GM20000 (cell line): ENCODE measurements around the gene TMEM171.

Experiments
- DNase-seq: peaks from one replicate; pipeline ENCODE4 v3.0.0; 2012; ENCODE audit warnings: low spot score
- TF ChIP-seq, protein P1 (sequence below): IDR thresholded peaks from 2 replicates; pipeline ENCODE4 v1.5.1; 2012; ENCODE audit warnings: mild to moderate bottlenecking, control low read depth; ENCODE audit errors: extremely low read depth, missing control alignments

TMEM171 gene

DNA sequence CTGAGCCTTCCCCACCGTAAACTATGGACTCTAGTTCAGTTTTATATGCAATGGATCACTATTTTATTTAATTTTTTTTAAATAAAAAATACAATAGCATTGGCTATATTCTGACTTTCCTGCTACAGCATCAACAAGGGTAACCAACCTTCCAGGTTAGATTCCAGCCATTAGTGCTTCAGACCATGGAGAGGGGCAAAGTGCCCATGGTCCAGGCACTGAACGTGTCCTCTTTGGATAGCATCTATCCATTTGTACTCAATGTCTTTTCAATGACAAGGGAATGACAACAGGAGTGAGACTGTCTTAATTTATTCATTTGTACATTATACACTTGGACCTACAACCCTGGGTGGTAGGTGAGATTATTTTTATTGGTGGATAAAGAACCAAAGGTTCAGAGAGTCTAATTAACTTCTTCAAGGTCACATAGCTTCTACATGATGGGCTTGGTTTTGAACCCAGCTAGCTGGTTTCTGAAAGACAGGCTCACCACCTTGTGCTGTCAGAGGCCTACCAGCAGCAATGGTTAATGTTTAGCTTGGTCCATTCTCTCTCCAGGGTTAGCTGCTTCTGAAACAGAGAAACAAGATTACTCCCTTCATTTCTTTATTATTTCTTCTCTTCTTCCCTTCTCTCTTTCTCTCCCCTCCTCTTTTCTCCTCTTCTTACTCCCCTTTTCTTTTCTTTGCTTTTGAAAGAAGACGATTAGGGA is 11.5 kb downstream of the TMEM171 start:
- no peak for DNase-seq
- TF ChIP-seq, protein P1, sequence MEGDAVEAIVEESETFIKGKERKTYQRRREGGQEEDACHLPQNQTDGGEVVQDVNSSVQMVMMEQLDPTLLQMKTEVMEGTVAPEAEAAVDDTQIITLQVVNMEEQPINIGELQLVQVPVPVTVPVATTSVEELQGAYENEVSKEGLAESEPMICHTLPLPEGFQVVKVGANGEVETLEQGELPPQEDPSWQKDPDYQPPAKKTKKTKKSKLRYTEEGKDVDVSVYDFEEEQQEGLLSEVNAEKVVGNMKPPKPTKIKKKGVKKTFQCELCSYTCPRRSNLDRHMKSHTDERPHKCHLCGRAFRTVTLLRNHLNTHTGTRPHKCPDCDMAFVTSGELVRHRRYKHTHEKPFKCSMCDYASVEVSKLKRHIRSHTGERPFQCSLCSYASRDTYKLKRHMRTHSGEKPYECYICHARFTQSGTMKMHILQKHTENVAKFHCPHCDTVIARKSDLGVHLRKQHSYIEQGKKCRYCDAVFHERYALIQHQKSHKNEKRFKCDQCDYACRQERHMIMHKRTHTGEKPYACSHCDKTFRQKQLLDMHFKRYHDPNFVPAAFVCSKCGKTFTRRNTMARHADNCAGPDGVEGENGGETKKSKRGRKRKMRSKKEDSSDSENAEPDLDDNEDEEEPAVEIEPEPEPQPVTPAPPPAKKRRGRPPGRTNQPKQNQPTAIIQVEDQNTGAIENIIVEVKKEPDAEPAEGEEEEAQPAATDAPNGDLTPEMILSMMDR, result no peak

DNA sequence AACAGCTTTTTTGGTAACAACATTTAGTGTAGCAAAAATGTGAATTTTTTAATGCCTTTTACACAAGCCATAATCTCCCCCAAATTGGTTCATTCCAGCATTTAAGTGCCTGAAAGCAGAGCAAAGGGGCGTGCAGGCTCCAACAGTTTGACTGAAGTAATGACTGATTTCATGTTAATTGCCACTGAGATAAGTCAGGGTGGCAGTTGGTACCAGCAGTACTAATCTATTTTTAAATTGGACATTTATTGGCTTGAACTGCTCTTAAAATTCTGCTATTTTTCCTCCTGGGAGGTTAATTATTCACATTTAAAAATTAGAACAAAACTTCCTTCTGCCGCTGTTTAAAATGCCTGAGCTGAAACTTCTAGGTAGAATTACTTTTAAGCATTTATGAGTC is 12.4 kb downstream of the TMEM171 start:
- TF ChIP-seq, protein P1, result no peak
- DNase-seq, result no peak

DNA sequence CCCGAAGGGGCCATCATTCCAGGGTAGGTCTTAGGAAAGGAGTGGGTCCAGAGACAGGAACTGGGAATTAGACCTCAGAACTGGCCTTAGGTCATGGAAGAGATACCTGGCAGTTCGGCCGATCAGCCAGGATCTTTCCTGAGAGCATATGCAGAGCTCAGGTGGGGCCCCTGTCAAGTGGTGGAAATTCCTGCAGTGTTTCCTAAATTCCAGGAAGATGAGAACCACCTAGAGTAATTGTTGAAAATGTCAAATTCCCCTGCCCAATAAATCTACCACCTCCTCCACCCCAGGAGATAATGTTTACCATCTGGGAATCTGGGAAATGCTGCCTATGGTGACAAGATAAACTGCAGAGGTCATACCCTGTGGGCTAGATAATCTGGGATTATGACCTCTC is 14.6 kb downstream of the TMEM171 start:
- no peak for DNase-seq
- TF ChIP-seq, protein P1, result no peak

DNA sequence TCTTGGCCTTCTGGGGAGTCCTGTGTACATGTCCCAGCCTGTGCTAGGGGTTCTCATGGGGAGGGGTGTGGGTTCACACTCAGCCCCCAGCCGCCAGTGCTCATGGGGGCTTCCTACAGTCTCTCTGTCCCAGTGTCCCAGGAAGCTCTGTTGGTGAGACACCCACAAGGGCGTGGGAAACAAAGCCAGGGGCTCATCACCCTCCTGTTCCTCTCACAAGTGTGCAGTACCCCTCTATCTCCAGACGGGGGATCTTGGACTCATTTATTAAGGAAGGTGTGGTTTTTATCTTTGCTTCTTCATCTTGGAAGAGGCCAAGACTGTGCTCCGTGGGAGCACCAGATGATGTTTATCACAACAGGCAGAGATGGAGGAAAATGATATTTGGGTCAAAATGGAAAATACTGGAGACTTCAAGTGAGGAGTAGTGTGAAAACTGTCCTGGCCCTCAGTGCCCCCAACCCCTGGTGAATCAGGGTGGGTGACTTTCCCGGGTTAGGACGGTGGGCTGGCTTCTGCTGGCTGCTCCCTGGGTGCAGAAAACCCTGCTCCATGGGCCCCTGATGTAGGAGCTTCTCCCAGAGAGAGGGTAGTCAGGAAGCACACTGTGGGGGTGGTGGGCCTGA is 15.2 kb downstream of the TMEM171 start:
- DNase-seq, result no peak
- TF ChIP-seq, protein P1, result no peak

DNA sequence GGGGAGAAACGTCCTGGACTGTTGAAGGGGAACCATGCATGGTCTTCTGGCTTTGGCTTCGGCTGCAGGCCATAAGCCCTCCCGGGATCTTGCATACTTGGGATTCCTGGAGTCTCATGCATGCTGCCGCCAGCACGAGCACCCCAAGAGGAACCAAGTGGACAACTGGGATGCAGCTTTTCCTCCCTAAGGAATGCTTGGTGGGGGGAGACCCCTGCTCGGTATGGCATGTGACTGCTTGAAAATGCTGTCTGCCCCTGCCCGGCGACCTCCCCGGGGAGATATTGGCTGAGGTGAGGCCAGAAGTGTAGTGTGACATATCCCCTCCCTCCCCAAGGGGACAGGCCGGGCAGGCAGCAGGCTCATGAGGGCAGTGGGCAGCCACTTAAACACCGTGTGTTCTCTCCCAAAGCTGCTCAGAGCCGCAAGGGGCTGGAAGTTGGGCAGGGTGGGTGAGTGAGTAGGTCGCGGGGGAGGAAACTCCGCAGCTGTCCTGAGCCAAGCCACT is 15.7 kb downstream of the TMEM171 start:
- TF ChIP-seq, protein P1, result no peak
- DNase-seq, result no peak

DNA sequence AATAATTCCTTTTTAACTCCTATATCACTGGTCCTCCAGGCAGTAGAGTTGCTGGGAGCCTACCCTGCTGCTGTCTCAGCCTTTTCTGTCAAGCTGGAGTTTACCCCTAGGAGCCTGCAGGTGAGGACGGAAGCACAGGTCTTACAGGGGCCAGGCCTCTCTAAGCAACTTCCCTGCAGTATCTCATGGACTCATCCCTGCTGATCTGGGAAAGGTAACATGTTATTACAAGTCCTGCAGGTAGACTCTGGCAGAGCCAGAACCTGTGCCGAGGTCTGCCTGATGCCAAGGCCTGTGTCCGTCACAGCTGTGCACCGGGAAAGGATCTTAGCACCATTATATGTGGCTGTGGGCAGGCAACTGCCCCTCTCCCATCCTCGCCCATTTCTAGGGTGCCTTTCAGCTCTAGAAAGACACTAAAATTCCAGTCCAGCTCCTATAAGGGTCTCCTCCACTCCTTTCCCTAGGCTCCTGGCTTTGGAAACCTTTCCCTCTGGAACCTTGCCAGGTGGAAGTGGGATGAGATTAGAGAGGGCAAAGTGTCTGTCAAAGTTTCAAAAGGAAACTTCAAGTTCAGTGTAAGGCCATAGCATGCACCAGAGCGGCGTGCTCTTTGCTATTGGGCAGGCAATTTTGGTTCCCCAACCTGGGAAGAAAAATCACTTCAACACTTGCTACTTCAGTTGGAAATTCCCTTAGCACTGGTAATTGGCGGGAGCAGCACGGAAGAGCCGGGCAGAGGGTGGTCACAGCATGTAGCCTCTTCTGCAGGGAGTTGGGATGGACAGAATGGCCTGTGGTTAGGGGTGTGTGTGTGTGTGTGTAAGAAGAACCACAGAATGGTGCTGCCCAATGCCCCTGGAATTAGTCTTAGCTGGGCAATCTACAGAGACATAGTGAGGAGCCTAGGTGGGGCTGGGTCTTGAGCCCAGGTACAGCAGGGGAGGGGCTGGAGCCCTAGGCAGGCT is 17.5 kb downstream of the TMEM171 start:
- TF ChIP-seq, protein P1, result no peak
- no peak for DNase-seq
